Neural crest cell (in vitro differentiated cells): ENCODE measurements around the gene KIF17. TPM values are rescaled to one million over a fixed set of nuclear protein-coding genes. Genes with fewer than 3 reads are reported as not detected.
A peak's percentile ranks its signal among the peaks of the same experiment; 100 is the strongest.

Source experiments
- DNase-seq: peaks from one replicate; pipeline ENCODE4 v3.0.0; 2021; ENCODE audit warnings: low read depth, mixed read lengths, low spot score
- H3K27ac Mint-ChIP-seq: one replicate; pipeline ENCODE4 v1.8.0; 2021; ENCODE audit warnings: mild to moderate bottlenecking, mixed read lengths; ENCODE audit not compliant: unreplicated experiment
- H3K27me3 Mint-ChIP-seq: 2 replicates; pipeline ENCODE4 v1.8.0; 2021; ENCODE audit warnings: low read depth, mild to moderate bottlenecking, mixed read lengths
- H3K36me3 Mint-ChIP-seq: 2 replicates; pipeline ENCODE4 v1.8.0; 2021; ENCODE audit warnings: low read depth, mild to moderate bottlenecking, mixed read lengths
- H3K4me1 Mint-ChIP-seq: 2 replicates; pipeline ENCODE4 v1.8.0; 2021; ENCODE audit warnings: mixed read lengths
- H3K4me3 Mint-ChIP-seq: one replicate; pipeline ENCODE4 v1.8.0; 2021; ENCODE audit warnings: mild to moderate bottlenecking, mixed read lengths
- H3K9me3 Mint-ChIP-seq: 2 replicates; pipeline ENCODE4 v1.8.0; 2021; ENCODE audit warnings: mixed read lengths
- total RNA-seq: library from RNA; stranded (reverse); gene quantifications from 2 replicates; pipeline ENCODE4 v1.2.1, GENCODE V29; 2021
- TF ChIP-seq, protein P1 (sequence below): fragments of 200-600 bp; sonication (generic); conservative IDR thresholded peaks from 2 replicates; pipeline ENCODE4 v1.5.0; 2021; ENCODE audit warnings: antibody characterized with exemption, mild to moderate bottlenecking

The KIF17 gene
- total RNA-seq, 1 donor from 2014 or later: 1.6 TPM

DNA sequence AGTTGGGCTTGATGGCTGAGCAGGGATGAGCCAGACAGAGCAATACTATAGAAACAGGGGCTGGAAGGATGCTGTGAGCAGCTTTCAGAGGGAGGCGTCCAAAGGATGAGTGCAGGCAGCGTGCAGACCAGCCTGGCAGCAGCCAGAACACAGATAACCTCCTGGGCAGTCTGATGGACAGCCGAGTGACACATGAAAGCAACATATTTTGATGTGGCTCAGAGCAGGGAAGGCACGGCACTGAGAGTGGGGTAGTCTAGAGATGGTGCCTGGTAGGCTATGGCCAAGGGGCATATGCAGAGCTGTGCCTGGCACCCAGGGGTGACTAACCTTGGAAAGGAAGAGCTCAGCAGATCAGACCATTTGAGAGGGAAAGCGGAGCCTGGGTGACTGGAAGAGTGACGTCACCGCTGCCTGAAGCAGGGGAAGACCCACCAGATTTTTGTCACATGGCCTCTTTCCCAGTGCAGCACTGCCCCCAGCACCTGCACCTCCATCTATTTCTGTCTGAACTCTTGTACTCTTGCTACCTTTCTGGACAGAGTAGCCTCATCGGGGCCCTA is 80.9 kb downstream of the KIF17 start:
- peak overlapping the region; percentile 62 for H3K4me3 Mint-ChIP-seq

DNA sequence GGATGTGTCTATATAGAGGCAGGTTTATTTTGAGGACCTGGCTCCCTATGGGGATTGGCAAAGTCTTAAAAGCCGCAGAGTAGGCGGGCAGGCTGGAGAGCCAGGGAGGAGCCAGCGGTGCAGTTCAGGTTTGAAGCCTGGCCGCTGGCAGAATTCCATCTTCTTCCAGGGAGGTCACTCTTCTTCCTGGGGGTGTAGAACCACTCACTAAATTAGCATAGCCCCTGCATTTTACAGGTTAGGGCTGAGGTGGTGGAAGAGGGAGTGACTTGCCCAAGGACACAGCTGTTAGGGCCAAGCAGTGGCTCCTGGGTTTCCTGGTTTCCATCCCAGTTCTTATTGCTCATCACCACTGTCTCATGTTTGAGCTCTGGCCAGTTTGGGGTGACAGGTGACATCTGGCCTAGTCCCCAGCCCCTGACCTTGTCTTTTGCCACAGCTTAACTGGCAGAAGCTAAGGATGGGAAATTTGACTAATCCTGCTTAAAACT is 83.2 kb downstream of the KIF17 start:
- DNase-seq: no peak
- Mint-ChIP-seq H3K36me3 (no peaks in the 10 kb centered on the region), H3K27ac (no peak overlapping the region), H3K4me1 (peaks cover 19% of the 10 kb centered on the region), H3K9me3 (no peaks in the 10 kb centered on the region), H3K4me3 (peak overlapping the region; percentile 91), H3K27me3 (no peaks in the 10 kb centered on the region)
- TF ChIP-seq, protein P1, sequence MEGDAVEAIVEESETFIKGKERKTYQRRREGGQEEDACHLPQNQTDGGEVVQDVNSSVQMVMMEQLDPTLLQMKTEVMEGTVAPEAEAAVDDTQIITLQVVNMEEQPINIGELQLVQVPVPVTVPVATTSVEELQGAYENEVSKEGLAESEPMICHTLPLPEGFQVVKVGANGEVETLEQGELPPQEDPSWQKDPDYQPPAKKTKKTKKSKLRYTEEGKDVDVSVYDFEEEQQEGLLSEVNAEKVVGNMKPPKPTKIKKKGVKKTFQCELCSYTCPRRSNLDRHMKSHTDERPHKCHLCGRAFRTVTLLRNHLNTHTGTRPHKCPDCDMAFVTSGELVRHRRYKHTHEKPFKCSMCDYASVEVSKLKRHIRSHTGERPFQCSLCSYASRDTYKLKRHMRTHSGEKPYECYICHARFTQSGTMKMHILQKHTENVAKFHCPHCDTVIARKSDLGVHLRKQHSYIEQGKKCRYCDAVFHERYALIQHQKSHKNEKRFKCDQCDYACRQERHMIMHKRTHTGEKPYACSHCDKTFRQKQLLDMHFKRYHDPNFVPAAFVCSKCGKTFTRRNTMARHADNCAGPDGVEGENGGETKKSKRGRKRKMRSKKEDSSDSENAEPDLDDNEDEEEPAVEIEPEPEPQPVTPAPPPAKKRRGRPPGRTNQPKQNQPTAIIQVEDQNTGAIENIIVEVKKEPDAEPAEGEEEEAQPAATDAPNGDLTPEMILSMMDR: no peak

More for the DNA sequence above, 80.9 kb downstream of the KIF17 start:
- Mint-ChIP-seq H3K36me3 (no peaks in the 10 kb centered on the region), H3K9me3 (no peaks in the 10 kb centered on the region), H3K4me1 (peaks cover 19% of the 10 kb centered on the region), H3K27me3 (no peaks in the 10 kb centered on the region), H3K27ac (no peak overlapping the region)
- DNase-seq: no peak
- TF ChIP-seq, protein P1: no peak

GRCh38 chr1:20634065-20634593 is 83.7 kb downstream of the KIF17 start:
- Mint-ChIP-seq H3K9me3 (peaks cover 3% of the 10 kb centered on the region), H3K27me3 (peaks cover 2% of the 10 kb centered on the region), H3K4me1 (peaks cover 19% of the 10 kb centered on the region), H3K4me3 (peak overlapping the region; percentile 91), H3K27ac (peak overlapping the region; percentile 71), H3K36me3 (no peaks in the 10 kb centered on the region)
- DNase-seq: no peak
- TF ChIP-seq, protein P1: no peak

DNA sequence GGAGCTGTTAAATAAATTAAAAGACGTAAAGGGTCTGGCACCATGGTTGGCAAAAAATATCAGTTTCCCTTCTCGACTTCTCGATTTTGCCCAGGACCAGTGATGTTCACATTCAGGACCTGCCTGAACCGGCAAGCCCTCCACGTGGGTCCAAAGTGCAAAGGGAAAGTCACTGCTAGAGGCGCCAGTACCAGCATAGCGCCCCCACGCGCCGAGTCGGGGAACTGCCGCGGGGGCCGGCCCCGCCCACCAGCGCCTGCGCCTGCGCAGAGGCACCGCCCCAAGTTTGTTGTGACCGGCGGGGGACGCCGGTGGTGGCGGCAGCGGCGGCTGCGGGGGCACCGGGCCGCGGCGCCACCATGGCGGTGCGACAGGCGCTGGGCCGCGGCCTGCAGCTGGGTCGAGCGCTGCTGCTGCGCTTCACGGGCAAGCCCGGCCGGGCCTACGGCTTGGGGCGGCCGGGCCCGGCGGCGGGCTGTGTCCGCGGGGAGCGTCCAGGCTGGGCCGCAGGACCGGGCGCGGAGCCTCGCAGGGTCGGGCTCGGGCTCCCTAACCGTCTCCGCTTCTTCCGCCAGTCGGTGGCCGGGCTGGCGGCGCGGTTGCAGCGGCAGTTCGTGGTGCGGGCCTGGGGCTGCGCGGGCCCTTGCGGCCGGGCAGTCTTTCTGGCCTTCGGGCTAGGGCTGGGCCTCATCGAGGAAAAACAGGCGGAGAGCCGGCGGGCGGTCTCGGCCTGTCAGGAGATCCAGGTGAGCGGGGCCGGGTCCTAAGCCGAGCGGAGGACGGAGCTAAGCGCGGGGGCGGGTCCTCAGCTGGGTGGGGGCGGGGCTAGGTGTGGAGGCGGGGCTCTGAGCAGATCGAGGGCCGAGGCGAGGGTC is 84.4 kb downstream of the KIF17 start, which contains the start of gene PINK1:
TSS of gene PINK1 (plus strand) at position 269 of the 875 bp plus-strand sequence. CDS start at position 360, 91 bp downstream.
- TF ChIP-seq, protein P1: peak; percentile 99
- Mint-ChIP-seq H3K4me1 (peaks cover 19% of the 10 kb centered on the region), H3K4me3 (peak within 1 kb of the TSS; percentile 91), H3K27me3 (peaks cover 4% of the 10 kb centered on the region), H3K27ac (peak within 1 kb of the TSS; percentile 71), H3K36me3 (no peaks in the 10 kb centered on the region), H3K9me3 (peaks cover 5% of the 10 kb centered on the region)
- DNase-seq: peak; percentile 92

DNA sequence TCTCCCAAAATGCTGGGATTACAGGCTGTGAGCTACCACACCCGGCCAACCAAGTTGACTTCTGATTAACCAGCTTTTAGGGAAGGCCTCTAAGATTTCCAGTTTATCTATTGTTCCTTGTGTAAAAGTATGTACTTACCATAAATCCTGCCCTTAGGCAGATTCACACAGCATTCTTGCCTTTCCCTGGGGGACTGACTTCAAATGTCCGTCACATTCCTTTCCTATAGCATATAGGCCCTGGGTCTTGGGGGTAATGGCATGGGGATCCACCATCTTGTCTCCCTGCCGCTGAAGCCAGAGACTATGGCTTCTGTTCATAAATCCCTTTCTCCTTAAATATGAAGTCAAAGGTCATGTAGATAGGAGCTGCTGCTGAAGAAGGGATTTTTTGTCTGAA is 85.4 kb downstream of the KIF17 start:
- TF ChIP-seq, protein P1: no peak
- Mint-ChIP-seq H3K27me3 (peaks cover 7% of the 10 kb centered on the region), H3K4me3 (peak overlapping the region; percentile 85), H3K4me1 (peaks cover 25% of the 10 kb centered on the region), H3K9me3 (peaks cover 5% of the 10 kb centered on the region), H3K36me3 (no peaks in the 10 kb centered on the region), H3K27ac (no peak overlapping the region)
- DNase-seq: no peak
